IgD-negative memory B cell (primary cell): ENCODE measurements around the gene RAPGEF5. TPM values are rescaled to one million over a fixed set of nuclear protein-coding genes. Genes with fewer than 3 reads are reported as not detected.

Experiments used
- H3K27ac Mint-ChIP-seq, 3 donors: one replicate each; pipeline ENCODE4 v1.8.0; 2020 to 2022; ENCODE audit warnings: mild to moderate bottlenecking in 3 of 3, mixed read lengths in 3 of 3, moderate library complexity in 1 of 3
- H3K27me3 Mint-ChIP-seq: one replicate; pipeline ENCODE4 v1.8.0; 2021; ENCODE audit warnings: mixed read lengths
- H3K36me3 Mint-ChIP-seq: one replicate; pipeline ENCODE4 v1.8.0; 2020; ENCODE audit warnings: mild to moderate bottlenecking, mixed read lengths
- H3K4me1 Mint-ChIP-seq, 3 donors: one replicate each; pipeline ENCODE4 v1.8.0; 2020 to 2022; ENCODE audit warnings: mixed read lengths in 3 of 3, mild to moderate bottlenecking in 1 of 3
- H3K4me3 Mint-ChIP-seq, 4 donors: one replicate each; pipeline ENCODE4 v1.8.0; 2020 to 2022; ENCODE audit warnings: mild to moderate bottlenecking in 4 of 4, mixed read lengths in 4 of 4, moderate library complexity in 3 of 4
- H3K9me3 Mint-ChIP-seq, 3 donors: one replicate each; pipeline ENCODE4 v1.8.0; 2020 to 2021; ENCODE audit warnings: mixed read lengths in 3 of 3, mild to moderate bottlenecking in 1 of 3
- polyA plus RNA-seq: library from polyadenylated mRNA; unstranded; fragments of 300-500 nt; fragmentation: Illumina TruSeq; gene quantifications from one replicate; pipeline ENCODE4 v1.2.3, GENCODE V29; 2021

The RAPGEF5 gene
- polyA plus RNA-seq, 1 donor from 2014 or later = 1.2 TPM

DNA sequence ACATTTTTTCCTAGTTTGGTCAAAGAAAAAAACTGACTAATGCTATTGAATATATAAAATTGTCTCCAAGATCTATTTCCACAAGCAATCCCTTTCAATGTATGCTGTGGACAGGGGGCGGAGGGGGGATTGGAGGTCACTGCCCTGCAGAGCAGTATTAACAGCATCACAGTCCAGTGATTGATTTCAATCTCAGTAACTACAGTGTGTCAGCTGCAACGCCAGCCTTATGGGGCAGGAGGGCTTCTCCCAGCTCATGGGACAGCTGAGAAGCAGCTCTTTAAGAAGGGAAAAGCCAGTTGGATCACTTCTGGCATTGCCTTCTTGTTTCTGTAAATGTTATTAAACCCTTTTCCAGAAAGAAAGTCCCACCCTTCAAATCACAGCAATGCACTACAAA lies 65.0 kb downstream of the RAPGEF5 start:
- Mint-ChIP-seq H3K36me3 (peaks cover 4% of the 10 kb centered on the region), H3K27me3 (peaks cover 2% of the 10 kb centered on the region), H3K4me1 (peaks cover 0 to 3% (median 0%) of the 10 kb centered on the region in 3 donors), H3K9me3 (no peaks in the 10 kb centered on the region), H3K27ac (no peak overlapping the region), H3K4me3 (no peak overlapping the region)

DNA sequence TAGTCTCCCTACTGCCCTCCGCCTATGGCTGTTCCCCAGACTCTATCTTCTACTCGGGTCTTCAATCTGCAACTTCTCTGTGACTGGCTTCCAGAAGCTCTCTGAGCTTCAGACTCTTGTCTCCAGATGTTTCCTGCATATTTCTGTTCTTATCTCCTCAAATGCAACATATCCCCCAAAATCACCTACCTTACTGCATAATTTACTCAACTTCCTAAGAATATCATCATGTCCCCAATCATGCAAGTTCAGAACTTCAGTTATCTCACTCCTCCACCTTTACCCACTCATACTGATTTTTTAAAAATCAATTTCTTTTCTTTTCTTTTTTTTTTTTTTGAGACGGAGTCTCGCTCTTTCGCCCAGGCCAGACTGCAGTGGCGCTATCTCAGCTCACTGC lies 68.8 kb downstream of the RAPGEF5 start:
- Mint-ChIP-seq H3K9me3 (no peaks in the 10 kb centered on the region), H3K27ac (no peak overlapping the region), H3K4me1 (peaks cover 0 to 3% (median 0%) of the 10 kb centered on the region in 3 donors), H3K36me3 (peaks cover 5% of the 10 kb centered on the region), H3K4me3 (no peak overlapping the region), H3K27me3 (peaks cover 2% of the 10 kb centered on the region)

- no peaks in the 10 kb centered on the region for H3K9me3 Mint-ChIP-seq
- H3K27me3 Mint-ChIP-seq = peaks cover 2% of the 10 kb centered on the region
- peaks cover 0 to 3% (median 0%) of the 10 kb centered on the region in 3 donors for H3K4me1 Mint-ChIP-seq
- H3K4me3 Mint-ChIP-seq = no peak overlapping the region
- peaks cover 5% of the 10 kb centered on the region for H3K36me3 Mint-ChIP-seq
- H3K27ac Mint-ChIP-seq = no peak overlapping the region
Observed at GRCh38 chr7:22287412-22287811, 69.5 kb downstream of the RAPGEF5 start.

GRCh38 chr7:22286436-22286835 lies 70.5 kb downstream of the RAPGEF5 start:
- Mint-ChIP-seq H3K27me3 (peaks cover 8% of the 10 kb centered on the region), H3K4me3 (no peak overlapping the region), H3K4me1 (peaks cover 0 to 3% (median 0%) of the 10 kb centered on the region in 3 donors)

GRCh38 chr7:22281481-22281880 lies 75.5 kb downstream of the RAPGEF5 start:
- H3K9me3 Mint-ChIP-seq = no peaks in the 10 kb centered on the region
- peaks cover 9% of the 10 kb centered on the region for H3K27me3 Mint-ChIP-seq
- H3K27ac Mint-ChIP-seq = no peak overlapping the region
- H3K4me1 Mint-ChIP-seq = no peaks in the 10 kb centered on the region
- H3K4me3 Mint-ChIP-seq = peak overlapping the region in 1 of 4 donors; percentile 28
- H3K36me3 Mint-ChIP-seq = peaks cover 2% of the 10 kb centered on the region

More at GRCh38 chr7:22286436-22286835, 70.5 kb downstream of the RAPGEF5 start:
- H3K9me3 Mint-ChIP-seq = no peaks in the 10 kb centered on the region
- H3K36me3 Mint-ChIP-seq = peaks cover 5% of the 10 kb centered on the region
- H3K27ac Mint-ChIP-seq = no peak overlapping the region

DNA sequence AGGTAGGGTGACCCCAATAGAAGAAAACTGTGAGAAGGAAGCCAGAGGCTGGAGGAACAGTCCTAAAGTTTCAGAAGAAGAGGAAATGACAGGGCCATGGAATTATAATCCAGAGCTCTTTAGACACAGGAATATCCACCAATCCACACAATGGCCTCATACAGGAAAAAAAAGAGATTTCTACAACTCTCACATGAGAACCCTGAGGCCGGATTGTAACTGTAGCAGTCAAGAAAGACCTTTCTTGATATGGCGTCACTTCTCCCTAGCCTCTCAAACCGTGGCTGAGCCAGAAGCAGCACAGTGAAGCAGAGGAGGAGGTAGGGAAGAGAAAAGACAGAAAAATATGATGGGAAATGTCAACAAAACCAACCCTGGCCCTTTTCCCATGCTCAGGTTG lies 76.9 kb downstream of the RAPGEF5 start:
- H3K9me3 Mint-ChIP-seq = no peaks in the 10 kb centered on the region
- H3K36me3 Mint-ChIP-seq = no peaks in the 10 kb centered on the region
- H3K27me3 Mint-ChIP-seq = peaks cover 9% of the 10 kb centered on the region
- H3K4me1 Mint-ChIP-seq = no peaks in the 10 kb centered on the region
- no peak overlapping the region for H3K27ac Mint-ChIP-seq
- H3K4me3 Mint-ChIP-seq = no peak overlapping the region

DNA sequence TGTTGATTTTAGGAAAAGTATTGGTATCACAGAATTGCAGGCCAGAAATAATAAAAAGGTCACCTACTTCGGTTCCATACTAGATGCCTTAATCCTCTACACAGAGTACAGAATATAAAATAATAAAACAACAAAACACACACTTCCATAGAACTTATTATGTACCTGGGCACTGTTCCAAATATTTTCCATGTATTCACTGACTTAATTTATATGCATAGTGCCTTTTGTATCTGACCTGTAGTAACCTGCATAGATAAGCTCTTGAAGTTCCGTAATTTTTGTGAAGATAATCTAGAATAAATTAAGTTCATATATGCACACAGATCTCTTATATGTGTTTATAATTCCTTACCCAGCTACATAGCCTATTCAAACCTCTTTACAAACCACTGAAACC lies 78.3 kb downstream of the RAPGEF5 start:
- Mint-ChIP-seq H3K4me3 (no peak overlapping the region), H3K36me3 (no peaks in the 10 kb centered on the region), H3K27ac (no peak overlapping the region), H3K4me1 (no peaks in the 10 kb centered on the region), H3K27me3 (peaks cover 9% of the 10 kb centered on the region), H3K9me3 (peaks cover 0 to 2% (median 0%) of the 10 kb centered on the region in 3 donors)

DNA sequence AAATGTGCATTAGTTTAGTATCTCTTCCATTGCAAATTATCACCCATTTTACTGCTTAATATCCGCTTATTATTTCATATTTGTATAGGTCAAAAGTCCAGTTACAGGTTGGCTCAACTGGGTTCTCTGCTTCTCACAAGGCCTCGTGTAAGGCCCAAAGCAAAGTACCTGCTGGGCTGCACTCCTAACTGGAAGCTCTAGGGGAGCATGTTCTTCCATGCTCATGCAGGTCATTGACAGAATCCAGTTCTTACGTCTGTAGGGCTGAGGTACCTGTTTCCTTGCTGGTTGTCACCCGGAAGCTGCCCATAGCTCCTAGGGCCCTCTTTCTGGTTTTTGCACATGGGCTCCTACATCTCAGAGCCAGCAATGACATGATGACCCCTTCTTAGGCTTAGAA lies 79.6 kb downstream of the RAPGEF5 start:
- peaks cover 0 to 2% (median 0%) of the 10 kb centered on the region in 3 donors for H3K9me3 Mint-ChIP-seq
- H3K36me3 Mint-ChIP-seq = no peaks in the 10 kb centered on the region
- H3K4me3 Mint-ChIP-seq = no peak overlapping the region
- H3K4me1 Mint-ChIP-seq = no peaks in the 10 kb centered on the region
- no peak overlapping the region for H3K27ac Mint-ChIP-seq
- H3K27me3 Mint-ChIP-seq = peaks cover 9% of the 10 kb centered on the region

DNA sequence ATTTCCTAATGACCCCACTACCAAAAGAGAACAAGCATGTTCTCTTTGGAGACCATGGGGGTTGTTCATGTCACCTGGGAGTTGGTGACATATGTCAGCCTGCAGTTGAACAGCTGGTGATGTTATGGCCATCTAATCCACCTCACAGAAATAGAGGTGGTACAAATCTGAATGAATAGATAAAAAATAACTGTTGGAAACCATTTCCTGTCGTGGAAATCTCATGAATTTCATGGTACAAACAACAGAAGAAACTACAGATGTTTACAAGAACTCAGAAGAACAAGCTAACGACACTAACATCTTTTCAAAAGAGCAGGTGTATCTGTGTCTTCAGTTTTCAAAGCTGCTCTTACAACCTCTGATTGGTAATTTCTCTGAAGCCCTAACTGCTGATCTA lies 81.3 kb downstream of the RAPGEF5 start:
- Mint-ChIP-seq H3K4me3 (no peak overlapping the region), H3K27ac (no peak overlapping the region), H3K4me1 (no peaks in the 10 kb centered on the region), H3K36me3 (no peaks in the 10 kb centered on the region), H3K9me3 (peaks cover 0 to 2% (median 0%) of the 10 kb centered on the region in 3 donors), H3K27me3 (peaks cover 1% of the 10 kb centered on the region)

- no peak overlapping the region for H3K4me3 Mint-ChIP-seq
- no peaks in the 10 kb centered on the region for H3K27me3 Mint-ChIP-seq
Observed at GRCh38 chr7:22271311-22271710, 85.6 kb downstream of the RAPGEF5 start.

GRCh38 chr7:22270371-22270770 lies 86.6 kb downstream of the RAPGEF5 start:
- no peaks in the 10 kb centered on the region for H3K36me3 Mint-ChIP-seq
- H3K27me3 Mint-ChIP-seq = no peaks in the 10 kb centered on the region
- H3K4me3 Mint-ChIP-seq = no peak overlapping the region
- no peaks in the 10 kb centered on the region for H3K4me1 Mint-ChIP-seq
- H3K9me3 Mint-ChIP-seq = peaks cover 0 to 2% (median 0%) of the 10 kb centered on the region in 3 donors
- no peak overlapping the region for H3K27ac Mint-ChIP-seq

More at GRCh38 chr7:22271311-22271710, 85.6 kb downstream of the RAPGEF5 start:
- H3K9me3 Mint-ChIP-seq = peaks cover 0 to 2% (median 0%) of the 10 kb centered on the region in 3 donors
- H3K36me3 Mint-ChIP-seq = no peaks in the 10 kb centered on the region
- no peak overlapping the region for H3K27ac Mint-ChIP-seq
- H3K4me1 Mint-ChIP-seq = no peaks in the 10 kb centered on the region

DNA sequence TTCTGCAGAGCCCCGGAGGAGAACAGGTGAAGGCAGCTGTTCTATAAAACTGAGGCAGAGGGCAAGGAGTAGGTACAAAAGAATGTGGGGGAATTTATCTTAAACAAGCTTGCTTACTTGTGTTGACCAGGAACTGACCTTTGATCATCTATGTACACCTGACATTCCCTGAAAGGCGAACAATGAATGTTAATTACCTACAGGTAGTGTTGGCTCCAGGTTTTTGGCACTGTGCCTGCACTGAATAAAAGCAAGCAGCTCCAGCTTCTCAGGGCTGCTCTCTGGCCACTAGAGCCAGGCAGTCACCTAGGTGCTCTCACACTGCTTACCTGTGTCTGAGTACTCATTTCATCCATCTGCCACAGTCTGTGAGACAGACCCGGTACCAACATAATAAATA lies 87.0 kb downstream of the RAPGEF5 start:
- Mint-ChIP-seq H3K4me3 (no peak overlapping the region), H3K36me3 (no peaks in the 10 kb centered on the region), H3K9me3 (peaks cover 0 to 2% (median 0%) of the 10 kb centered on the region in 3 donors), H3K27me3 (no peaks in the 10 kb centered on the region), H3K27ac (no peak overlapping the region), H3K4me1 (no peaks in the 10 kb centered on the region)

DNA sequence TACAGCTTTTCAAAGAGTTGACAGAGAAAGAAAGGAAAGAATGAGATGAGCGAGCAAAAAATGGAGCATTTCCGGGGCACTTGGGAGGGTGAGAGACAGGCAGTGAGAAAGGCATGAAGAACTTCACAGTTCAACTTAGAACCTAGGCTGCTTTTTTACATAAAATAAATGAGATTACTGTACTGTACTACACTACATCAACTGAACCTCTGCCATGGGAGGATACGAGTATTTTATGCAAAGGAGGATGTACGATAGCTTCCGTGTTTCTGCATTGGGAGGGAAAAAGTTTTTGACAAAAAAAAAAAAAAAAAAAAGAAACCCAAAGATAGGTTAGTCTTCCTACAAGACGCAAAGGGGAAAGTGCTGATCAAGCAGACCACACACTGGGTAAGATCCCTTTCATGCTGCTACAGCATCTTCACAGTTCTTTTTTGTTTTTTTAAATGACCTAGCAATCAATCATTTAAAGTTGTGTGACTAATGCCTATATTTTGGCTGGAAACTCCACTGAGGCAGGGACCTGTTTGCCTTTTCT lies 88.0 kb downstream of the RAPGEF5 start:
- Mint-ChIP-seq H3K27me3 (no peaks in the 10 kb centered on the region), H3K4me1 (no peaks in the 10 kb centered on the region), H3K4me3 (no peak overlapping the region), H3K36me3 (no peaks in the 10 kb centered on the region), H3K27ac (no peak overlapping the region), H3K9me3 (peaks cover 0 to under 1% (median 0%) of the 10 kb centered on the region in 3 donors)

DNA sequence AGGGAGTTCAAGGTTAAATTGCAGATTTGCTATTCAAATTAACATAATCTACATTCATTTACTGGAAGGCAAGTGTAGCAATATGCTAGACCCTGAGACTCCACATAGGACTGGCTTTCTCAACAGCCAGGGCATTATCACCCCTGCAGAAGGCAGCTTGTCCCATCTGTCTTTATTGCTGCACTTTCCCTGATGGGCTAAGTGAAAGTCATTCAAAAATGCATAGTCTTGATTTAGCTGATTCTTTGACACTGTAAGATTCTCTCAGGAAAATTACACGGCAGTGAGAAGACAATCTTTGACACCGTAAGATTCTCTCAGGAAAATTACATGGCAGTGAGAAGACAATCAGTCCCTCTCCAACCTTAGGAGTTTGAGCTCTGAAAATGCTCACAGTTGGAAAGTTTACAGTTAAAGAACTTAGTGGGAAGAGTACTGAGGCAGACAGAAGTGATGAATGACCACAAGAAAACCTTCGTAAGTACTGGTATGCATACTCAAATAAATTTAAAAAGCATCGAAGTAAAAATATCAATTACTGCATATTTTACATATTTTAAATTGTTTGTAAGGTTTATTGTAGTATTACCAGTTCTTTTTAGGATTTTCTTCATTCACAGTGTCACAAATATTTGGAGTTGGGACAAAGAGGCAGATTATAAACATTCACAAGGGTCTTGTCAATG lies 88.9 kb downstream of the RAPGEF5 start:
- Mint-ChIP-seq H3K27me3 (no peaks in the 10 kb centered on the region), H3K36me3 (no peaks in the 10 kb centered on the region), H3K4me3 (no peak overlapping the region), H3K27ac (no peak overlapping the region), H3K4me1 (no peaks in the 10 kb centered on the region), H3K9me3 (no peaks in the 10 kb centered on the region)

- H3K4me1 Mint-ChIP-seq = peaks cover 0 to 2% (median 0%) of the 10 kb centered on the region in 3 donors
- H3K27me3 Mint-ChIP-seq = no peaks in the 10 kb centered on the region
- H3K27ac Mint-ChIP-seq = no peak overlapping the region
- peaks cover 1% of the 10 kb centered on the region for H3K36me3 Mint-ChIP-seq
- H3K4me3 Mint-ChIP-seq = no peak overlapping the region
- H3K9me3 Mint-ChIP-seq = no peaks in the 10 kb centered on the region
Observed at GRCh38 chr7:22262538-22262937, 94.4 kb downstream of the RAPGEF5 start.

DNA sequence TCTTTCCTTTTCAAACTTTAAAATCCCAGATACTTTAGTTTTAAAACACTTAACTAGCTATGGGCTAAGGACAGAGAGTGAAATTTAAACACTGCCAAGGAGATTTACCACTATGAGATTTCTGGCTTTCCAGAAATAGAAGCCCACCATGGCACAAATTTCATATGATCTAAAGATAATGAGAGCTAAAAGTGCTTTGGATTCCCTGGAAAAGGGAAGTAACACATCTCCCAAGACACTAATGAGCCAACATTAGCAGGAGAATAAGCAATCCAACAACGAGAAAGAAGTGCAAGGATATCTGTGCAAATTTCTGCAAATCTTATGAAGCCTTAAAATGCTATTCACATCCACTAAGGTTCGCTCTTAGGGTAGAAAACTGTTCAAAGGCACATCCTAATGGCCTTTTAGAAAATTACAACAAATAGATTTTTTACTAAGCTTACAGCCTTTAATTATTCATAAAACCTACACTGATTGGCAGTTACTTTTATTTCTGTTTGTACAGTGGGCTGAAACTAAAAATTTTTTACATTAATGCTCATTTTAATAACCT lies 100.3 kb downstream of the RAPGEF5 start:
- no peaks in the 10 kb centered on the region for H3K27me3 Mint-ChIP-seq
- no peak overlapping the region for H3K27ac Mint-ChIP-seq
- H3K36me3 Mint-ChIP-seq = no peaks in the 10 kb centered on the region
- no peak overlapping the region for H3K4me3 Mint-ChIP-seq
- peaks cover 0 to 2% (median 0%) of the 10 kb centered on the region in 3 donors for H3K4me1 Mint-ChIP-seq
- no peaks in the 10 kb centered on the region for H3K9me3 Mint-ChIP-seq
